ENCODE results near the gene KCNC1. TPM values are rescaled to one million over a fixed set of nuclear protein-coding genes. Genes with fewer than 3 reads are reported as not detected.

The KCNC1 gene
- total and polyA plus RNA-seq, 7 donors = 0.01 to 1.1 (median 0.13) TPM

- WGBS, 3 donors = 51 to 66% (median 62%) methylated on average over 7 of the region's 7 CpGs
- no peak for ATAC-seq
- Histone ChIP-seq H3K4me3 (no peak overlapping the region), H3K9me3 (no peaks in the 10 kb centered on the region), H3K36me3 (ENCODE audit: insufficient read depth in 1 of 2, low read depth in 1 of 2) (no peaks in the 10 kb centered on the region), H3K27ac (no peak overlapping the region), H3K27me3 (ENCODE audit: insufficient read depth in 3 of 3, low read length in 2 of 3) (no peaks in the 10 kb centered on the region), H3K4me1 (peaks cover 40% of the 10 kb centered on the region)
- no peak for TF ChIP-seq CTCF (IDR thresholded peaks at IDR 0.05)
- intact Hi-C loops (cut with DNase I) = loop anchor here in 1 of 2 donors (5.0 kb wide), 1 partner anchor 45 kb away; no protein-coding TSS in a partner anchor
- peak in 1 of 2 donors; percentile 2 for DNase-seq
Measured at GRCh38 chr11:17752144-17752543, 17.6 kb downstream of the KCNC1 start.

- intact Hi-C loops (cut with DNase I) = loop anchor here in 1 of 2 donors (5.0 kb wide), 1 partner anchor 44 kb away; no protein-coding TSS in a partner anchor
- H3K4me1 ChIP-seq = peaks cover 40% of the 10 kb centered on the region
- peak overlapping the region; percentile 73 for H3K27ac ChIP-seq
- ATAC-seq (peak; percentile 78 to 88 (median 85)), DNase-seq (peak; percentile 34 to 80)
- H3K4me3 ChIP-seq = no peak overlapping the region
- TF ChIP-seq CTCF (IDR thresholded peaks at IDR 0.05) = no peak
- no peaks in the 10 kb centered on the region for H3K9me3 ChIP-seq
- H3K27me3 ChIP-seq (ENCODE audit: insufficient read depth in 3 of 3, low read length in 2 of 3) = no peaks in the 10 kb centered on the region
- no peaks in the 10 kb centered on the region for H3K36me3 ChIP-seq (ENCODE audit: insufficient read depth in 1 of 2, low read depth in 1 of 2)
- 23 to 40% (median 34%) methylated on average over 5 of the region's 5 CpGs for WGBS, 3 donors
Measured at GRCh38 chr11:17753153-17753552, 18.6 kb downstream of the KCNC1 start.

GRCh38 chr11:17753641-17754040, 19.1 kb downstream of the KCNC1 start:
- H3K27ac ChIP-seq = peak overlapping the region; percentile 73
- peaks cover 2% of the 10 kb centered on the region for H3K9me3 ChIP-seq
- no peak for TF ChIP-seq CTCF (IDR thresholded peaks at IDR 0.05)
- no peaks in the 10 kb centered on the region for H3K36me3 ChIP-seq (ENCODE audit: insufficient read depth in 1 of 2, low read depth in 1 of 2)
- 26 to 45% (median 28%) methylated on average over 10 of the region's 10 CpGs for WGBS, 3 donors
- H3K4me3 ChIP-seq = no peak overlapping the region
- intact Hi-C loops (cut with DNase I) = loop anchor here in 1 of 2 donors (5.0 kb wide), 1 partner anchor 44 kb away; no protein-coding TSS in a partner anchor
- peaks cover 40% of the 10 kb centered on the region for H3K4me1 ChIP-seq
- ATAC-seq = peak; percentile 89 to 91 (median 90)
- peak; percentile 40 to 59 for DNase-seq
- no peaks in the 10 kb centered on the region for H3K27me3 ChIP-seq (ENCODE audit: insufficient read depth in 3 of 3, low read length in 2 of 3)

- no peak for ATAC-seq
- no peak overlapping the region for H3K4me3 ChIP-seq
- H3K27me3 ChIP-seq (ENCODE audit: insufficient read depth in 3 of 3, low read length in 2 of 3) = no peaks in the 10 kb centered on the region
- peaks cover 20% of the 10 kb centered on the region for H3K4me1 ChIP-seq
- intact Hi-C loops (cut with DNase I) = no loop called here
- 72 to 91% (median 88%) methylated on average over 3 of the region's 3 CpGs for WGBS, 3 donors
- no peaks in the 10 kb centered on the region for H3K36me3 ChIP-seq (ENCODE audit: insufficient read depth in 1 of 2, low read depth in 1 of 2)
- peaks cover 7% of the 10 kb centered on the region for H3K9me3 ChIP-seq
- H3K27ac ChIP-seq = no peak overlapping the region
- TF ChIP-seq CTCF (IDR thresholded peaks at IDR 0.05) = no peak
- DNase-seq = no peak
Measured at GRCh38 chr11:17755891-17756290, 21.3 kb downstream of the KCNC1 start.
